ENCODE measurements around the gene IFT20.

DNA sequence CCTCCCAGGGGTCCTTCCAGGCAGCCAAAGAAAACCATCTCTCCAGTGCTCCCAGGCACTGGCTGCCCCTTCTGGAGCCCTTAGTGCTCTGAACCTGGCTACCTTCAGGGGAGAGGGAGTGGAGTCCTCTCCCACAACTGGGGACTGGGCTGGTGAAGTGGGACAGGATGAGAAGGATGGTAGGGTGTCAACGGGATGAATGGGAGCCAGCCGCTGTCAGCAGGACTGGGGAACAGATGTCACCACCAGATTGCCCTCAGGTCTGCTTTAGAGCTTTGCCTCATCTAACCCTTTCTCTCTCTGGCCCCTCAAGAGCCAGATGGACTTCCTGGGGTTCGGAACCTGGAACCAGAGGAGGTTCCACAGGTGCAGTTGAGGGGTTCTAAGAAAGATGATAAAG lies 30.2 kb upstream of the IFT20 start:
- no peak for TF ChIP-seq CTCF (IDR thresholded peaks at IDR 0.05; ENCODE audit: low read depth, low read length)
- TF ChIP-seq EZH2phosphoT487 (IDR thresholded peaks at IDR 0.05; ENCODE audit: low read depth), result no peak
